Adrenal gland (tissue), 5 donors: Measurements from ENCODE around the gene IRAK3.

Source experiments
- CTCF ChIP-seq, 6 experiments: fragments of 450-650 bp in 4 of 6; fragments of 200-600 bp in 2 of 6; sonication (generic) in 1 of 6; IDR thresholded peaks; 1 replicate in 5 of 6; 2 replicates in 1 of 6; pipeline versions ENCODE4 v1.5.1 to v1.8.0; 2016 to 2021; ENCODE audit warnings: antibody characterized with exemption in 6 of 6, mild to moderate bottlenecking in 2 of 6, moderate library complexity in 1 of 6
- POLR2A ChIP-seq, 2 donors: fragments of 450-650 bp; IDR thresholded peaks; one replicate each; pipeline ENCODE4 v1.6.1; 2017; ENCODE audit warnings: antibody characterized with exemption in 2 of 2, mild to moderate bottlenecking in 2 of 2, moderate library complexity in 1 of 2
- donor health status: DM: no; HTN: no; CAD: no.

GRCh38 chr12:66152732-66153131 is 36.3 kb upstream of the IRAK3 start:
- peak in 1 of 2 donors; percentile 24 for TF ChIP-seq POLR2A (IDR thresholded peaks at IDR 0.05)
- no peak for TF ChIP-seq CTCF (IDR thresholded peaks at IDR 0.05)
